Measurements from ENCODE around the gene ASIC2.

- TF ChIP-seq CTCF (IDR thresholded peaks at IDR 0.05) (no peak), POLR2A (IDR thresholded peaks at IDR 0.05) (no peak)
Measured at GRCh38 chr17:33267271-33267790, 25.8 kb downstream of the ASIC2 start.
